ENCODE results near the gene ACTR3. TPM values are rescaled to one million over a fixed set of nuclear protein-coding genes. Genes with fewer than 3 reads are reported as not detected.
A peak's percentile ranks its signal among the peaks of the same experiment; 100 is the strongest.

ACTR3 gene
- total RNA-seq, 1 donor = 236 TPM

DNA sequence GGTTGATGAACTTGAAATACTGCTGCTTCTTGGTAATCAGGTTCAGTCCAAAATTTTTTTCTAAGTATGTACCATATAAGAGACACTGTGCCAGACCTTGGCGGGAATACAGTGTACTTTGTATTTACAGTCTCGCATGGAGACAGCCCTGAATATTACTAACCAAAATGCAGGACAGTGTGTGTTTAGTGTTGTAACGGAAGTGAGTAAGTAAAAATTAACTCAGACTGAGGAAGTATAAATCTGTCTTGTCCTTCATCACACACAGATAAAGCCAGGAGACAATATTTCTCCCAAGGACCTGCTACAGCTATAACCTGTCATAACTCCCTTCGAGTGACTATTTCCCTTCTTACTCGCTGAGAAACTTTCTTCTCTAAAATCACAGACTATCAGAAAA lies 76.9 kb downstream of the ACTR3 start:
- TF ChIP-seq, protein P1, sequence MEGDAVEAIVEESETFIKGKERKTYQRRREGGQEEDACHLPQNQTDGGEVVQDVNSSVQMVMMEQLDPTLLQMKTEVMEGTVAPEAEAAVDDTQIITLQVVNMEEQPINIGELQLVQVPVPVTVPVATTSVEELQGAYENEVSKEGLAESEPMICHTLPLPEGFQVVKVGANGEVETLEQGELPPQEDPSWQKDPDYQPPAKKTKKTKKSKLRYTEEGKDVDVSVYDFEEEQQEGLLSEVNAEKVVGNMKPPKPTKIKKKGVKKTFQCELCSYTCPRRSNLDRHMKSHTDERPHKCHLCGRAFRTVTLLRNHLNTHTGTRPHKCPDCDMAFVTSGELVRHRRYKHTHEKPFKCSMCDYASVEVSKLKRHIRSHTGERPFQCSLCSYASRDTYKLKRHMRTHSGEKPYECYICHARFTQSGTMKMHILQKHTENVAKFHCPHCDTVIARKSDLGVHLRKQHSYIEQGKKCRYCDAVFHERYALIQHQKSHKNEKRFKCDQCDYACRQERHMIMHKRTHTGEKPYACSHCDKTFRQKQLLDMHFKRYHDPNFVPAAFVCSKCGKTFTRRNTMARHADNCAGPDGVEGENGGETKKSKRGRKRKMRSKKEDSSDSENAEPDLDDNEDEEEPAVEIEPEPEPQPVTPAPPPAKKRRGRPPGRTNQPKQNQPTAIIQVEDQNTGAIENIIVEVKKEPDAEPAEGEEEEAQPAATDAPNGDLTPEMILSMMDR (IDR thresholded peaks at IDR 0.05; ENCODE audit: insufficient read depth, low read length) = no peak
- H3K4me3 ChIP-seq (ENCODE audit: low read depth, low read length) = no peak overlapping the region
- DNase-seq (ENCODE audit: low read depth) = peak; percentile 50

- H3K4me3 ChIP-seq (ENCODE audit: low read depth, low read length) = no peak overlapping the region
- TF ChIP-seq, protein P1 (IDR thresholded peaks at IDR 0.05; ENCODE audit: insufficient read depth, low read length) = no peak
- DNase-seq (ENCODE audit: low read depth) = no peak
Measured at GRCh38 chr2:113967272-113967671, 77.4 kb downstream of the ACTR3 start.

DNA sequence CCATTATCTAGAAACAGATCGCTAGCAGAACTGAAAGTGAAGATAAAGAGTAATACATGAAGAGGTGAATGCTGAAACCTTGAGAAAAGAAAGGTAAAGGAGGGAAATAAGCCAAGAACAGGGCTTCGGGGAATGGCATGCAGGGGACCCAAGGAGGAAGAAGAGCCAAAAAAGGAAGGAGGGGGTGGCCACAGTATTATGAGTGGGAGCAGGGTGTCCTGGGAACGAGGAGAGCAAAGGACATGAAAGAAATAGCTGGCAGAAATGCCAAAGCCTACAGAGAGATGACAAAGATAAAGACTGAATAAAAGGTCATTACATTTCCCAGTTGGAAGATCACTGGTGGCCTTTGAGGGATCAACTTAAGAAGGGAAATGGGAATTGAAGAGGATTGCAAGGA lies 82.9 kb downstream of the ACTR3 start:
- TF ChIP-seq, protein P1 (IDR thresholded peaks at IDR 0.05; ENCODE audit: insufficient read depth, low read length) = no peak
- H3K4me3 ChIP-seq (ENCODE audit: low read depth, low read length) = no peak overlapping the region
- DNase-seq (ENCODE audit: low read depth) = no peak

GRCh38 chr2:113973810-113974209 lies 83.9 kb downstream of the ACTR3 start:
- H3K4me3 ChIP-seq (ENCODE audit: low read depth, low read length) = no peak overlapping the region
- TF ChIP-seq, protein P1 (IDR thresholded peaks at IDR 0.05; ENCODE audit: insufficient read depth, low read length) = no peak
- no peak for DNase-seq (ENCODE audit: low read depth)

DNA sequence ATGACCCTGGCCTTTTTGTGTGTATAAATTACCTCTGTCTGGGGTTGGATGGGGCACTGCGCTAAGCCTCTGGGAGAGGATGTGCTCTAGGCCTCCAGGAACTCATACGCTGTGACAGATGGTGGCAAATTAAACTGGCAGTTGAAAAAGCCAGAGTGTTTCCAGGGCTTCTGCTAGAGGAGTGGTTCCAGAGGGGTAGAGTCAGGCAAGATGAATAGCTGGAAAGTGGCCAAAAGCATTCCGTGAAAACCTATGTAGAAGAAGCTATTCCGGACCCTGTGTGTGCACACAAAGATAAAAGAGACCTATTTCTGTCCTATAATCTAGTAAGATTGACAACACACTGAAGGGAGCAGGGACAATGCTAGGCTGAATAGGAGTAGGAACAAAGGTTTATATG lies 84.8 kb downstream of the ACTR3 start:
- no peak for DNase-seq (ENCODE audit: low read depth)
- TF ChIP-seq, protein P1 (IDR thresholded peaks at IDR 0.05; ENCODE audit: insufficient read depth, low read length) = no peak
- no peak overlapping the region for H3K4me3 ChIP-seq (ENCODE audit: low read depth, low read length)

GRCh38 chr2:113976277-113976928 lies 86.5 kb downstream of the ACTR3 start:
- TF ChIP-seq, protein P1 (IDR thresholded peaks at IDR 0.05; ENCODE audit: insufficient read depth, low read length) = no peak
- H3K4me3 ChIP-seq (ENCODE audit: low read depth, low read length) = no peak overlapping the region
- no peak for DNase-seq (ENCODE audit: low read depth)
